GM18502 (cell line): Measurements from ENCODE around the gene CAPRIN1.
"Not testable (repeated sequence)": the region's sequence is repeated elsewhere in the genome, so short reads cannot be mapped to it uniquely, and the experiment has no call there.

Experiments
- ATAC-seq: cut with Tn5 transposase; IDR thresholded peaks from one replicate; pipeline ENCODE4 v1.9.1; 2021; ENCODE audit warnings: mild to moderate bottlenecking; ENCODE audit not compliant: unreplicated experiment, poor library complexity

Gene CAPRIN1

DNA sequence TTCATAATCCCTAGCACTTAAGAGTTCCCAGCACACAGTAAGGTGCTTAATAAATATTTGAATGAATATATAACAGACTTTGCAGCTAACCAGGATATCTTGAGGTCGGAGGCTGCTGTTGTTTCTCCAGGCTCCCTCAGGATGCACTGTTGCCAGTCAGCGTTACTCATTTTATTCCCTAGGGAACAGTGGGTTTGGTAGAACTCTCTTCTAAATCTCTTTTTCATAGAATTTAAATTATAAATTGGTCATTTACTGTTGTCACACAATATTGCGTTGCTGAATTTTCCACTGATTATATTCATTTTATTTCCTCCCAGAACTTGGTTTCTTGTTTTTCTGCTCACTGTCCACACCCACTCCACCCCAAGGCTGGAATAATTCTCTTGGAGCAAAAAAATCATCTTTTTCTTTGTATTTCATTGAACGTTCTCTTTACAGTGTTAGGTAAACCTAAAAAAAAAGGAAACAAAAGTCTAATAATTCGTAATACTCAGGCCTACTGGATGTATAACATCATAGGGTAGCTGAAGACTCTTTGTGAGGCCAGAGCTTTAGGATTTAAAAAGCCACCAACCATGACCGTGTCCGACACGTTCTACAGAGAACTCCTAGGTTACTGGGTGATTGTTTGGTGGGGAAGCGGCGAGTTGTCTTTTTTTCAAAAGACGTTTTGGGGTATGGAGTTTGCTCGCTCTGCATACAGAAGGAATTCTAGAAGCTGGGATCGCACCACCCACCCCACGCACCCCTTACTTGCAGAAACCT, 766 bp upstream of the CAPRIN1 start:
- ATAC-seq, result no peak

- ATAC-seq, result peak; percentile 65
These were observed 591 bp downstream of the CAPRIN1 start for GRCh38 chr11:34052036-34052607.

- ATAC-seq, result peak; percentile 2
These were observed 1.2 kb downstream of the CAPRIN1 start for GRCh38 chr11:34052608-34053160.

- ATAC-seq, result peak; percentile 55
These were observed 1.7 kb downstream of the CAPRIN1 start for GRCh38 chr11:34053161-34053686.

GRCh38 chr11:34054351-34054750, 2.8 kb downstream of the CAPRIN1 start:
- not testable (repeated sequence) for ATAC-seq

DNA sequence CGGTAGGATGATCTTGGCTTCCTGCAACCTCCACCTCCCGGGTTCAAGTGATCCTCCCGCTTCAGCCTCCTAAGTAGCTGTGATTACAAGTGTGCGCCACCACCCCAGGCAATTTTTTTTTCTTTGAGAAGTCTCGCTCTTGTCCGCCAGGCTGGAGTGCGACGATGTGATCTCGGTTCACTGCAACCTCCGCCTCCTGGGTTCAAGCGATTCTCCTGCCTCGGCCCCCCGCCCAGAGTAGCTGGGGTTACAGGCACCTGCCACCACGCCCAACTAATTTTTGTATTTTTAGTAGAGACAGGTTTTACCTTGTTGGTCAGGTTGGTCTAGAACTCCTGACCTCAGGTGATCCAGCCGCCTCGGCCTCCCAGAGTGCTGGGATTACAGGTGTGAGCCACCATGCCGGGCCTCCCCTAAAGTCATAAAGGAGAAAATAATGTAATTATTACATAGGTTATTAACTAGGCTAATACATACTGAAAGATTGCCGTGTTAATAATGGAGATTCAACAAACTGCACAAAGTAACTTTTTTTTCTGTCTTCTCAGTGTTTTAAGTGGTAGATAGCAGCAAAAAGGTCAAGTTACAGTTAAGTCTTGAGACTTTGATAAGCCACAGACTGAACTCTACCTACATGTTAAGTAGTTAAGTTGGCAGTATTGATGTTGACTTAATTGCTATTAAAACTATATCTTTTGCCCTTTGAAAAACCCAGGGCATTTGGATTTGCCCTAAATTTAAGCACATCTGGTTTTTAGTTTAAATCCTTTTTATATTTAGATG, 3.9 kb downstream of the CAPRIN1 start:
- no peak for ATAC-seq

DNA sequence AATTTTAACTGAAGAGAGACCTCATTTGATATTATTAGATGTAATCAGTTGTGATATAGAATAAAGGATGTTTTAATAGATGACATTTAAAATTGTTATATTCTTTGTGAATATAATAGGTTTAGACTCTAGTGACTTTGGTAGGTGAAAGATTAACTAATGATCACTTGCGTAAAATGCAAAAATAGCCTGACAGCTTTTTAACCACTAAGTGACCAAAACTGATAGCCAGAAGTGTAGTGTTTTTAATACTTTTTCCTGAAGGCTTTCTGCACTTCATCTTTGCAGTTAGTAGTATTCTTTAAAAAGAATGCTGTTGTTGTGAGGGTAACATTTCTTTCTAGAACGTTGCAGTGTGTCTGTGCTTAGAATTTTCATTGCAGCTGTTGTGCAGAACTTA, 5.1 kb downstream of the CAPRIN1 start:
- no peak for ATAC-seq

DNA sequence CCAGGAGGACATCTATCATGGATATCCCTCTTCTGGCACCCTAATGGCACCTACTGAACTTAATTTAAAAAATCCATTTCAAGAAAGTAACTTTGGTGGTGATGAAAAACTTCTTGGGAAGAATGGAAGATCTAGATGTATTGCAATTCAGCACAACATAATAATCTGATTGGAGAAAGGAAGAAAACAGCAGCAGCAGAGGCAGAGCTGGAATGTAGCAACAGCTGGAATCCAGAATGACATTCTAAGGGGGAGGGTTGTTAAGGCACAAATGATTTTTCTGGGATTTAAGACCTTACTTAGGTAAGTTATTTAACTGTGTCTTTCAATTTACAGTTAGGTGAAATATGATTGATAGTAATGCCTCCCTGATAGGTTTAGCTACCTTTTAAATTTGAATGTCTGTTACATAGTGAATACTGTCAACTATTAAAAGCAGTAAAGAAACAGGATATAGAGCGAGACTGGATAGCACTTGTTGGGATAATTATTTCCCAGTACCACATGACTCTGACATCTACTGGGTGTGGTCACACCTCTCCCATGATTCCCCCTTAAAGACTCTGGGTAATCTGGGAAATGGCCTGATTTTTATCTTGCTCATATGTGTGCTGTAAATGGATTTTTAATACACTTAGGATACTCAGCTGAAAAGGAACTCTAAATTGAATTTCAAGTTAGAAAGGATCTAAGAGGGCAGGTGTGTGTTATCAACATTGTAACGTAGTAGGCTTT, 11.7 kb downstream of the CAPRIN1 start:
- ATAC-seq, result no peak

- no peak for ATAC-seq
These were observed 12.8 kb downstream of the CAPRIN1 start for GRCh38 chr11:34064291-34064690.

GRCh38 chr11:34065505-34066203, 14.1 kb downstream of the CAPRIN1 start:
- ATAC-seq, result no peak

- not testable (repeated sequence) for ATAC-seq
These were observed 15.2 kb downstream of the CAPRIN1 start for GRCh38 chr11:34066766-34067165.

- ATAC-seq, result no peak
These were observed 16.0 kb downstream of the CAPRIN1 start for GRCh38 chr11:34067383-34068065.

GRCh38 chr11:34068111-34068510, 16.6 kb downstream of the CAPRIN1 start:
- no peak for ATAC-seq

- not testable (repeated sequence) for ATAC-seq
These were observed 19.8 kb downstream of the CAPRIN1 start for GRCh38 chr11:34071306-34071705.

DNA sequence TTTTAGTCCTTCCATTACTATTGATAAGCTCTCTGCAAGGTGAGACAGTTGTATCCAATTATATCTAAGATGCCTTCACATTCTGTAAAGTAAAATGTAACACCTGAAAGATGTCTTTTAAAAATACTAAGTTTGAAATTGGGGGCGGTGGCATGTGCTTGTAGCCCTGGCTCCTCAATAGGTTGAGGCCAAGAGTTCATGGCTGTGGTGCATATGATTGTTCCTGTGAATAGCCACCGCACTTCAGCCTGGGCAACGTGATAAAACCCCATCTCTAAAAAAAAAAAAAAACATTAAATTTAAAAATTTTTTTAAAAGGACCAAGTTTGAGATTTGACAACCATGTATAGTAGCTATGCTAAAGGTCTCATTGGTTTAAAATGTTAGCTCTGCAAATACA, 20.5 kb downstream of the CAPRIN1 start:
- no peak for ATAC-seq

DNA sequence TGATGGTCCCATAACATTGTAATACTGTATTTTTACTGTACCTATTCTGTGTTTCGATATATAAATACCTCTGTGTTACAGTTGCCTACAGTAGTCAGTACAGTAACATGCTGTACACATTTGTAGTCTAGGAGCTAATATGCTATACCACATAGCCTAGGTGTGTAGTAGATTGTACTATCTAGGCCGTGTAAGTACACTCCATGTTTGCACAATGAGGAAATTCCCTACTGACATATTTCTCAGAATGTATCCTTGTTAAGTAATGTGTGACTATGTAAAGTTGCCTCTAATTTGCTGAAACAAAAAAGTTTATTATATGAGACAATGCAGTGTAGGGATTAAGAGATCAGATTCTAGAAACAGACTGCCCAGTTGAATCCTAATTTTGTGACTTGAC, 21.3 kb downstream of the CAPRIN1 start:
- no peak for ATAC-seq

DNA sequence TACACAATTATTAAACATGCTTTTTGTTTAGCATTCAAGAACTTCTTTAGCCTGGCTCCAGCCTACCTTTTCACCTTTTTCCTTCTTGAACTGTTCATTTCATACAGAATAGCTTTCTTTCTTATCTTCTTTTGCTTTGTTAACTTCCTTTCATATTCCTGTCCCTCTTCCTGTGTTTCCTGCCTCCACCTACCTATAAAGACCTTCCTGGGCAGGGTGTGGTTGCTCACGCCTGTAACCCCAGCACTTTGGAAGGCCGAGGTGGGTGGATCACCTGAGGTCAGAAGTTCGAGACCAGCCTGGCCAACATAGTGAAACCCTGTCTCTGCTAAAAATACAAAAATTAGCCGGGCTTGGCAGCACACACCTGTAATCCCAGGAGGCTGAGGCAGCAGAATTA, 22.9 kb downstream of the CAPRIN1 start:
- no peak for ATAC-seq

DNA sequence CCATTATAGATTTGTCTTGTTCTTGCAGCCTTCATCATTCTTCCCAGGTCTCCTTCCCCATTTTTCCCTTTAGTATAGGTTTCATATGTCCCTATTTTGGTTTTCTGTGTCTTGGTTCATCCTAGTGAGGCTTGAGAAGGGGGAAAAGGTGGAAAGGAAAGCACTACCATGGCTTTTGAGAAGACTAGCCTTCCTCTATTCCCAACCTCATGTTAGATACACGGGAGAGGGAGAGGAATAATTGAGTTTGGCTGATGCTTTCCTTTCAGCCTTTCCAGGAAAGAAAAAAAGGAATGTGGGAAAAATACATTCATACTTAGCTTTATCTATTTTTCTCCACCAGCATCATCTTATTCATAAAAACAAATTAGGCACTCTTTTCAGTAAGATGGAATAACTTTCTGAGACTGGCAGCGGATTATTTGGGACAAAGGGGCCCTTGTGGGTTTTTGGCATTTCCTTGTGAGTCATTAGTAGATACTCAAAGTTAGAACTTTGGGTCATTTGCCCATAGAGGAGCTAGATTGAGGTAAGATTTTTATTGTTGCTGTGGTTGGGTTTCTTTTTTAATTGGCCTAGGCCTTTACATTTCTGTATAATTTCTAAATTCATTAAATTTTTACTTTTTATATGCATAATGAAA, 23.8 kb downstream of the CAPRIN1 start:
- no peak for ATAC-seq
